GM10248 (cell line): ENCODE measurements around the gene SLC35F4.
"Not testable (repeated sequence)": the region's sequence is repeated elsewhere in the genome, so short reads cannot be mapped to it uniquely, and the experiment has no call there.

ENCODE experiments used
- CTCF ChIA-PET: fragments of 300-600 bp; sonication (Branson Sonifier 250); formaldehyde crosslinking; extraction: SDS; loops from one replicate; lab custom pipeline; 2021; ENCODE audit warnings: antibody characterized with exemption; lab: Yijun Ruan, JAX
- POLR2A ChIA-PET: fragments of 350-650 bp; sonication (Branson Sonifier 250); formaldehyde crosslinking; extraction: SDS; loops from one replicate; lab custom pipeline; 2020; ENCODE audit warnings: antibody characterized with exemption; lab: Yijun Ruan, JAX
- DNase-seq: peaks from one replicate; pipeline ENCODE4 v3.0.0; 2012; ENCODE audit errors: extremely low spot score
- CTCF ChIP-seq: IDR thresholded peaks from 2 replicates; pipeline ENCODE4 v1.5.1; 2012; ENCODE audit warnings: mild to moderate bottlenecking, low read depth; ENCODE audit errors: extremely low read depth, missing control alignments, control extremely low read depth

SLC35F4 gene

GRCh38 chr14:57761800-57762199, 104.1 kb downstream of the SLC35F4 start:
- no peak for TF ChIP-seq CTCF
- CTCF ChIA-PET: no interaction called here
- POLR2A ChIA-PET: no interaction called here
- no peak for DNase-seq

GRCh38 chr14:57760896-57761295, 105.0 kb downstream of the SLC35F4 start:
- DNase-seq: no peak
- ChIA-PET CTCF (interaction anchor here (1.1 kb wide), 1 partner anchor 12 kb away, joined by 4 read pairs; no protein-coding TSS in a partner anchor), POLR2A (no interaction called here)
- TF ChIP-seq CTCF: no peak

- ChIA-PET CTCF (no interaction called here), POLR2A (no interaction called here)
- no peak for TF ChIP-seq CTCF
- no peak for DNase-seq
These were observed 110.8 kb downstream of the SLC35F4 start for GRCh38 chr14:57755018-57755521.

- ChIA-PET POLR2A (no interaction called here), CTCF (no interaction called here)
- no peak for DNase-seq
- TF ChIP-seq CTCF: no peak
These were observed 111.4 kb downstream of the SLC35F4 start for GRCh38 chr14:57754527-57754926.

GRCh38 chr14:57753821-57754220, 112.1 kb downstream of the SLC35F4 start:
- ChIA-PET CTCF (no interaction called here), POLR2A (no interaction called here)
- no peak for DNase-seq
- no peak for TF ChIP-seq CTCF

GRCh38 chr14:57752142-57752695, 113.7 kb downstream of the SLC35F4 start:
- POLR2A ChIA-PET: not testable (repeated sequence)

GRCh38 chr14:57751400-57751799, 114.5 kb downstream of the SLC35F4 start:
- ChIA-PET POLR2A (no interaction called here), CTCF (no interaction called here)
- no peak for TF ChIP-seq CTCF
- no peak for DNase-seq

More at GRCh38 chr14:57752142-57752695, 113.7 kb downstream of the SLC35F4 start:
- CTCF ChIA-PET, DNase-seq: not testable (repeated sequence)
